T47D (cell line): ENCODE data around the gene OTUD3.
"Not testable (repeated sequence)": the region's sequence is repeated elsewhere in the genome, so short reads cannot be mapped to it uniquely, and the experiment has no call there.

Source experiments
- DNase-seq, 2 experiments: peaks; one replicate each; pipeline versions ENCODE4 v3.0.0 to v3.0.0-alpha.2; 2011 to 2012; ENCODE audit warnings: low read depth in 1 of 2, low spot score in 1 of 2
- JUND ChIP-seq: IDR thresholded peaks from 2 replicates; pipeline ENCODE4 v1.6.1; 2012; ENCODE audit warnings: low read depth
- in situ Hi-C: cut with HindIII; loops from 2 replicates; pipeline ENCODE4 v1.10.0; 2016; ENCODE audit warnings: low sequenced_read_pairs, low pct_unique_long_range_greater_than_20kb

Gene OTUD3, protein sequence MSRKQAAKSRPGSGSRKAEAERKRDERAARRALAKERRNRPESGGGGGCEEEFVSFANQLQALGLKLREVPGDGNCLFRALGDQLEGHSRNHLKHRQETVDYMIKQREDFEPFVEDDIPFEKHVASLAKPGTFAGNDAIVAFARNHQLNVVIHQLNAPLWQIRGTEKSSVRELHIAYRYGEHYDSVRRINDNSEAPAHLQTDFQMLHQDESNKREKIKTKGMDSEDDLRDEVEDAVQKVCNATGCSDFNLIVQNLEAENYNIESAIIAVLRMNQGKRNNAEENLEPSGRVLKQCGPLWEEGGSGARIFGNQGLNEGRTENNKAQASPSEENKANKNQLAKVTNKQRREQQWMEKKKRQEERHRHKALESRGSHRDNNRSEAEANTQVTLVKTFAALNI

DNA sequence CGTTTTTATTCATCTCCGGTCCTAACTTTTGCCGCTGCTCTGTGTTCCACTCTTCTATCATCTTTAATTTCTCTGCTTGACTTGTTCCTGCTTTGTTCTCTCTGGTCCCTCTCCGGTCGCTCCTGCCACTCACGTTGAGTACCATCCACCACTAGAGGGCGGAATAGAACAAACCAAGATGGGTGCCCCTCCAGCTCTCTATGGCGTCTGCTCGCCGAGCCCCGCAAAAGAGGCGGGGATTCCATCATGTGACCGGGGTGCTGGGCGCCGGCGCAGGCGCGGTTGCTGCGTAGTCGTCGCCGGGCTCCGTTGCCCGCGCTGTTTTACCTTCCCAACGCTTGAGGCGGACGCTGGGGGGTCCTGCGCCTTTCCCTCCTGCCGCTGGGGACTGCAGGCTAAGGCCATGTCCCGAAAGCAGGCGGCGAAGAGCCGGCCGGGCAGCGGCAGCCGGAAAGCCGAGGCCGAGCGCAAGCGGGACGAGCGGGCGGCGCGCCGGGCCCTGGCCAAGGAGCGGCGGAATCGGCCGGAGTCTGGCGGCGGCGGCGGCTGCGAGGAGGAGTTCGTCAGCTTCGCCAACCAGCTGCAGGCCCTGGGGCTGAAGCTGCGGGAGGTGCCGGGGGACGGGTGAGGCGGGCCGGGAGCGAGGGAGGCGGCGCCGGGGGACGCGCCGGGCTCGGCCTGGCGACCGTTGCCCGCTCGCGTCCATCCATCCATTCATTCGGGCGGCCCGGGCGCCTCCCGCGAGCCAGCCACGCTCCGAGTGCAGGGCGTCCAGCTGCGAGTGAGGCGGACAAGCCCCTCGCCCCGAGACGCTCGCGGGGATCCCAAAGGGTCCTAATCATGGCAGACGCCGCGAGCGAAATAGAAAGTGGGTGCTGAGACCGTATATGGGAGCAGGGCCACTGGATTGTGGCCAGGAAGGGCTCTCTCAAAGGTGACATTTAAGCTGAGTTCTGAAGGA, at the start of gene OTUD3:
Gene OTUD3, plus strand, starts transcription at position 285 of the 961 bp plus-strand sequence. Its CDS starts 119 bp downstream, at position 404.
- TF ChIP-seq JUND, result no peak
- DNase-seq, result peak; percentile 84 to 97
- in situ Hi-C loops, result no loop called here

DNA sequence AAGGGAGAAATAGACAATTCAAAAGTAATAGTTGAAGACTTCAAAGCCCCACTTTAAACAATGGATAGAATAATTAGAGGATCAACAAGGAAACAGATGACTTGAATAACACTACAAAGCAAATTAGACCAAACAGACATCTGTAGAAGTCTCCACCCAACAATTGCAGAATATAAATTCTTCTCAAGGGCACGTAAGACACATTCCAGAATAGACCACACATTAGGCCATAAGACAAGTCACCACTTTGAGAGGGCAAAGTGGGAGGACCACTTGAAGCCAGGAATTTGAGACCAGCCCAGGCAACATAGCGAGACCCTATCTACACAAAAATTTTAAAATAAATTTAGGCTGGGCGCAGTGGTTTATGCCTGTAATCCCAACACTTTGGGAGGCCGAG, 46.6 kb upstream of the OTUD3 start:
- in situ Hi-C loops, result no loop called here
- no peak for TF ChIP-seq JUND
- no peak for DNase-seq

DNA sequence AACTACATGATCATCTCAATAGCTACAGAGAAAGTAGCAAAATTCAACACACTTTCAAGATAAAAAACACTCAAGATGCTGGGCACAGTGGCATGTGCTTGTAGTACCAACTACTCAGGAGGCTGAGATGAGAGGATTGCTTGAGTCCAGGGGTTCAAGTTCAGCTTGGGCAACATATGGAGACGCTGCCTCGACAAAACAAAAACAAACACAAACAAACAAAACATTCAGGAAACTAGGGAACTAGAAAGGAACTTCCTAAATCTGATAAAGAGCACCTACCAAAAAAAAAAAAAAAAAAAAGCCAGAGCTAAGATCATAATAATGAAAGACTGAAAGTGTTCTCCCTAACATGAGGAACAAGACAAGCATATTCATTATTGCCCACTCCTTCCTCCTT, 44.3 kb upstream of the OTUD3 start:
- no peak for DNase-seq
- in situ Hi-C loops, result no loop called here
- no peak for TF ChIP-seq JUND

DNA sequence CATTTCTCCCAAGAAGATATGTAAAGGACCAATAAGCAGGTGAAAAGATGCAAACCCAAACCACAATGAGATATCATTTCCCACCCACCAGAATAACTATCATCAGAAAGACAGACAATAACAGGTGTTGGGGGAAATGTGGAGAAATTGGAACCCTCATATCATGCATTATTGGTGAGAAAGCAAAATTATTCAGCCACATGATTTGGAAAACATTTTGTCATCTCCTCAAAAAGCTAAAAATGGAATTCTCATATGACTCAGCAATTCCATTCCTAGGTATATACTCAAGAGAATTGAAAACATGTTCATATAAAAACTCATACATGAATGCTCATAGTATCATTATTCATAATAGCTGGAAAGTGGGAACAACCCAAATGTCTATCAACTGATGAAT, 42.0 kb upstream of the OTUD3 start:
- TF ChIP-seq JUND, result no peak
- DNase-seq, result no peak
- in situ Hi-C loops, result no loop called here

DNA sequence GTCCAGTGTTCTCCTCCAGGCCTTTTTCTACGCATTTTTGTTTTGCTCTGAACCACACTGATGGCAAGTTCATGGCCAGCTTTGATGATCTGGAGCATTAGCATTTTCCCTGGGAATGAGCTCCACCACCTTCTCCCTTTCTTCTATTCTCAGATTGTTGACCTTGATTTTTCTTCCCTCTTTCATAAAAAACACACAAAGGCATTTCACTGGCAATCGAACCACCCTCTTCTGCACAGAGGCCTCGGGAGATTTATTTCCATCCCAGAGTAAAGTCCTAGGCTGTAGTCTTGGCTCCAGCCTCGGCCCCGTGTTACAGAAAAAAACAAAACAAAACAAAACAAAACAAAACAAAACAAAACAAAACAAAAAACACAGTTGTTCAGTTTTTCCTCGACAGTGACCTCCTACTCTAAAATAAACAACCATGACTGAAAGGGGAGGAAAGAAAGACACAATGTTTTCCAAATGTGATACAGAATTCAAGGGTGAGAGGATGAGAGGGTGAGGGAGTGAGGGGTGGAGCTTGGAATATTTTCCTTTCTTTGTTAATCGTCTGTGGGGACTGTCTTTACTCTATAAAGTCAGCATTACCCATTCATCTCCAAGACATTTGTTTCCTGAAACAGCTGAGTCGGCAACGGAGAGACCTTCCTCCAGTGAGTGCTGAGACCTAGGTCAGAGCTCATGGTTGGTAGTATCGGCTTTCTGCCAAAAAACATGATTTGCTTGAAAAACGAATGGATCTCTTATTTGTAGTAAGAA, 37.3 kb upstream of the OTUD3 start:
- DNase-seq, result no peak
- in situ Hi-C loops, result no loop called here
- TF ChIP-seq JUND, result no peak

DNA sequence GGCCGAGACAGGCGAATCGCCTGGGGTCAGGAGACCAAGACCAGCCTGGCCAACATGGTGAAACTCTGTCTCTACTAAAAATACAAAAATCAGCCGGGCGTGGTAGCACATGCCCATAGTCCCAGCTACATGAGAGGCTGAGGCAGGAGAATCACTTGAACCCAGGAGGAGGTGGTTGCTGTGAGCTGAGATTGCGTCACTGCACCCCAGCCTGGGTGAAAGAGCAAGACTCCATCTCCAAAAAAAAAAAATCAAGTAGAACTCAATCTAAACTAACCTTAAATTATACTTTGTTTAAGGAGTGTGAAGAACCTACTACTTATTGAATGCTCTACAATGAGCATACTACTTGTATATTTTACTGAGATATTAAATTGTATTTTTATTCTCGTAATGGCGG, 36.6 kb upstream of the OTUD3 start:
- no peak for TF ChIP-seq JUND
- no peak for DNase-seq
- in situ Hi-C loops, result no loop called here

DNA sequence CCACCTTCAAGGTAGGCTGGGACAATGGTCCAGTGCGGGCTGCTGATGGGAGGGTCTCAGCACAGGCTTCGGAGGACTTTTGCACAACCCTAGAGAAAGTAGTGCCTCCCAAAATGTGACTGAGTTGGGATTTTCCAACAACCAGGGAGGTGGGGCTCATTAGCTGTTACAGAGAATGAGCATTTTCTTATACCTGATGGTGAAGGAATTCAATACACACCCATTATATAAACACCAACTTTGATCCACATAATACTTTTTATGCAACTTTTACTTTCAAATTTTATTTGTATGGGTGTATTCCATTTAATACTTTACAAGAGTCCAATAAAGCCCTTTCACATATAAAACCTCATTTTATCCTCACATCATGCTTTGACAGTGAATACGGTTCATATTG, 35.9 kb upstream of the OTUD3 start:
- TF ChIP-seq JUND, result no peak
- no peak for DNase-seq
- in situ Hi-C loops, result no loop called here

DNA sequence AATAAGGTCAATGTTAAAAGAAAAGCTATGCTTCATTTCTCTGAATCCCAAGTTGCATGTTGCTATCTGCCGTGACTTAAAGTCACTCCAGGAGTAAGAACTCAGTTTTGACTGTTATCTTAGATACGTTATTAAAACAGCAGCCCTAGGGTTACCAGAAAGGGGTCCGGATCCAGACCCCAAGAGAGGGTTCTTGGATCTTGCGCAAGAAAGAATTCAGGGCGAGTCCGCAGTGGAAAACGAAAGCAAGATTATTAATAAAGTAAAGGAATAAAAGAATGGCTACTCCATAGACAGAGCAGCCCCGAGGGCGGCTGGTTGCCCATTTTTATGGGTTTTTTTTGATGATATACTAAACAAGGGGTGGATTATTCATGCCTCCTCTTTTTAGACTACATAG, 34.9 kb upstream of the OTUD3 start:
- DNase-seq, in situ Hi-C loops: not testable (repeated sequence)

DNA sequence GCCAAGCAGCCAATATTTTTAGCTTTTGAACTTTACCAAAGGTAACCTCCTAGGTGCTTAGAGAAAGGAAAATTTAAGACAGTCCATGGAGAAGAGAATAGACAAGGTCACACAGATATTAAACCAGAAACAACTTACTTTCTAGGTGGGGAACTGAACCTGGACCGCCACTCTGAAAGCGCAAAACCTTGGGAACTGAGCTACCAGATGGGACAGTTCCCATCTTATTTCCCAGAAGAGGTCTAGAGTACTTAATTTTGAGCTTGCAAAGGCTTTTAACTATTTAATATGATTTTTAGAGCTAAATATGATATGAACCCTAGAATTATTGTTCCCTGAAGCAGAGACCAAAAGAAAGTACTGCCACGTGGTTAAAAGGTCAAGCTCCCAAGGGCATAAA, 32.9 kb upstream of the OTUD3 start:
- DNase-seq, in situ Hi-C loops: not testable (repeated sequence)

DNA sequence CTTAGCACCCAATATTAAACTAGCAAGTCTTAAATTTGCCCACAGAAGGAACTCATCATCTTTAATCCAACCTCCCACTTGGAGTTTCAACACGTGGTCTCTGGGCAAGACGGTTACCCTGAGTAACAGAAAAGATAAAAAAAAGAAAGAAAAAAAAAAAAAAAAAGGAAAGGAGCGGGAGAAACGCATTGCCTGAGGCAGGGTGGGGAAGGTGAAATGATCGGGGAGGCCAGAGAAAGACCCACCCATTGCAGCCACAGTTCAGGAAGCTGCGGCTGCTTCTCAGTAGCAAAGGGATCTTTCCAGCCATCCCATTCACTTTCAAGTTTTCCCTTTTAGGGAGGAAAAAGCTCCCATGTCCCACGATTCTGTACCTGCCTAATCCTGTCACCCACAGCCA, 32.0 kb upstream of the OTUD3 start:
- no peak for DNase-seq
- in situ Hi-C loops, result no loop called here
- no peak for TF ChIP-seq JUND

DNA sequence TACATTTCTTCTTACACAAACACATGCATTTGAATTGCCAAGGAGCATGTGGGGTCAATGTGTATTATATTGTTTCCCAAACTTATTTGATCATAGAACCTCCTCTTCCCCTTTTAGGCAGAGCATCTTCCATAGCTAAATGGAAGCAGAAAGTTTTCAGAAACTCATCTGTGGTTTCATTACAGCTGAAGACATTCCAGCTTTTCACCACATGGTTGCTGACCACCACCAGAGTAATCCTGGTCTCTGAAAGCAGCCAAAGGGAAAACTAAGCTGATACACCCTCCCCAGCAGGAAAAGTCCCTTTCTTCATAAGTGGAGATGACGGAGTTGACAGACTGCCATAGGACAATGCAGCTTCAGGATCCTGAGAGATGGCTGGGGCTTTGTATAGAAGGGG, 30.2 kb upstream of the OTUD3 start:
- in situ Hi-C loops, result no loop called here
- TF ChIP-seq JUND, result no peak
- DNase-seq, result no peak

DNA sequence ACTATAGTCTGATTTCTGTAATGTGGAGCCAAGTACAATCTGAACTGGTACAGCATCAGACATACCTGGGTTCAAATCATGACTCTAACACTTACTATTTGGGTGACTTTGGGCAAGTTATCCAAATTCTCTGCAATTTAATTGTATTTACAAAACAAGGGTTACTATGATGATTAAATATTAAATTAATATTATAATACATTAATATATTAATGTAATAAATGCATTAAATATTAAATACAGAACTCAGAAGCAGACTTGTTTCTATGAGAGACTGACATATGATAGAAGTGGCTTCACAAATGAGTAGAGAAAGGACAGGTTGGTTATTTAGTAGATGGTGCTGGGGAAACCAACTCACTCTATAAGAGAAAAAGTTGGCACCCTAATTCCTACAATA, 27.3 kb upstream of the OTUD3 start:
- in situ Hi-C loops, result no loop called here
- TF ChIP-seq JUND, result no peak
- no peak for DNase-seq

DNA sequence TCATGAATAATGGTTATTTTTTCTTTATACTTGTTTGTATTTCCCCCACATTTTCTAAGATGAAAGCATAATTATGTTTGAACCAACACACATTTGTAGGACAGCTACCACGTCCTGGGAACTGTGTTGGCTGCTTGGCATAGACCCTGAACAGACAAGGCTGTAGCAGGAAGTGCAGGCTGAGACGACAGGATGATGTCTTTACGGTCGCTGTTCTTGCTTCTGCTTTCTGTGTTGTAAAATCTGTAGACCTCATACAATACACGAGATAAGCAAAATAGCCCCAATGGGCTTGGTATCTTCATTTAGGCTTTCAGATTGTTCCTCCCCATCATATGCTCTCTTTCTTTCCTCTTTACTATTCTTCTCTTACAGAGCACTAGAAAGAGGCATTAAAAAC, 23.3 kb upstream of the OTUD3 start:
- no peak for DNase-seq
- in situ Hi-C loops, result no loop called here
- TF ChIP-seq JUND, result no peak
